ENCODE data around the gene PCYOX1L.

PCYOX1L gene

DNA sequence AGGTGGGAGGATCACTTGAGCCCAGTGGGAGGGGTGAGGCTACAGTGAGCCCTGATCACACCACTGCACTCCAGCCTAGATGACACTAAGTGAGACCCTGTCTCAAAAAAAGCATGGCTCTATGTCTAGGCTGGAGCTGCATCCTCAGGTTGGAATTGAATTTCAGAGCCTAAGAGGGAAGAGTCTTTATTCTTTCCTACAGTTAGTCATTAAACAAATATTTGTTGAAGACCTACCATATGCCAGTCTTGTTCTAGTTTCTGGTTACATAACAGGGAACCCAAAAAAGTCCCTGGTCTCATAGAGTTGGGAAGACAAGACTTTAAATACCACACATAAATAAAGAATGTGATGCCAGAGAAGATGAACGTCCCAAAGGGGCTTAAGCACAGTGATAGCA, 19.5 kb upstream of the PCYOX1L start:
- DNase-seq = no peak

DNA sequence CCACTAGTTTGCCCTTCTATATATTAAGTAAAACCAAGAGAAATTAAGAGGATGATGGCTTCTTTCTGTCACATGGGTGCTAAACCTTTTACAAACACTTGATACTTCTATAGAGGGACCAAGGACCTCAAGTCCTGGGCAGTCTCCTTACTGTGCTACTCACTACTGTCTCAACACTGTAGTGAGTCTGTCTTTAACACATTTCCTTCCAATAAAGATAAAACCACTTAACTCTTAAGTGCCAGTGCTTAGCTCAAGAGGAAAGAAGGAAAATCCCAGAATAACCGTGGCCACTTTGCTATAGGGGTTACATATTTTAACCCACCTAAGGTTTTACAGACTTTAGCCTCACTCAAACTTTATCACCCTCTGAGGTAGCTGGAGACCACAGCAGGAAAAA, 16.9 kb upstream of the PCYOX1L start:
- peak; percentile 6 for DNase-seq

DNA sequence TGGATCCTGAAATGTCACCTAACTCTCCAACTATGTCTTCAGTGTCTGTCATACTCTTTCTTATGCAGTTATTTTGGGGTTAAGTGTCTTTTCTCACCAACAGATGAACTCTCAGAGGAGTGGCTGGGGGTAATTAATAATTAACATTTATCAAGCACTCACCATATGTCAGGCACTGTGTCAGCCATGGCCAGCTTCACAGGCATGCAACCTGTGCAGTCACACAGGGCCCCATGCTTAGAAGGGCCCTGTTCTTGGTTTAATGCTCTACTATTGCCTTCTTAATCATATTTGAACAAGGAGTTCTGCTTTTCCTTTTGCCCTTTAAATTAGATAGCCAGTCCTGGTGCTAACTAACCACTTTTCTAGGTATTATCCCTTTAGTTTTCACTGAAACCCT, 16.0 kb upstream of the PCYOX1L start:
- no peak for DNase-seq

DNA sequence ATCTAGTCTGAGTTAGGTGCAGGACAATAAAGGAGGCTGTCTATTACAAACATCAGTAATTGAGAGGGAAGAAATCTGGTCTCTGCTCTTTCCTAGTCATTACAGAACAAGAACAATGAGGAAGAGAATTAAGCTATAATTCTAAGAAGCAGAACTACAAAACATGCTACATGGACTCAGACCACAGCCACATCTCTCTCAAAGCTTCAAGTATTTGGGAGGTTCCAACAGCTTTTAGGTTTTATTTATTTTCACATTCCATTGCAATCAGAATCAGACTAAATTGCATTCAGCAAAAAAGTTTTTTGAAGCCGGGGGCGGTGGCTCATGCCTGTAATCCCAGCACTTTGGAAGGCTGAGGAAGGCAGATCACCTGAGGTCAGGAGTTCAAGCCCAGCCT, 13.7 kb upstream of the PCYOX1L start:
- no peak for DNase-seq

DNA sequence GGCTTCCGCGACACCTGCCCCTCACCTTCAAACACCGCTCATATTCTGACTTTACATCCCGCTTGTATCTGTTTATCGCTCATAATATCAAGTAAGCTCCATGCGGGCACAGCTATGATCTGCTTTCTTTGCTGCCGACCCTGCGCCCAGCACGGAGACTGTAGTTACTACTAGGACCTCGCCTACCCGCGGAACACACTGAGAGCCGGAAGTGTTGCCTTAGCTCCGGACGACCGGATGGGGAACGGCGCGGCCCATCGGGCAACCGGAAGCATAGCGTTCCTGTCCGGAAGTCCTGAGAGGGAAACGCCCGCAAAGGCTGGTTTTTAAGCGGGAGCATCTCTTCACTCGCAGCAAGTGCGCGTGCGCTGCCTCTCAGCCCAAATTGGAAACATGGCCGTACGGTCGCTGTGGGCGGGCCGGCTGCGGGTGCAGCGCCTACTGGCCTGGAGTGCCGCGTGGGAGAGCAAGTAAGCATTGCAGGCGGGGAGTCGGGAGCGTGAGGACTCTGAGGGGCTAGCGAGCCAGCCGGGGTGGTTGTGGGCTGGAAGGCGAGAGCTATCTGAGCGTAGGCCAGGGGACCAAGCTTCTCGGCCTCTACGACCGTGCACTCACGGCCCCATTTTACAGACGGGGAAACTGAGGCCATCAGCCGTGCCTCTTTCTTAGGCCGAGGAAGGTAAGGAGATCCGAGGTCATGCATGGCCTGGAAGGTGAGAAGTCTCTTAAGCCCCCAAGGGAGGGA, 12.5 kb upstream of the PCYOX1L start, which contains the start of gene GRPEL2:
Gene GRPEL2 (plus strand): TSS at position 353 of the 745 bp plus-strand sequence. CDS start 41 bp downstream, at position 394.
- peak; percentile 71 for DNase-seq

DNA sequence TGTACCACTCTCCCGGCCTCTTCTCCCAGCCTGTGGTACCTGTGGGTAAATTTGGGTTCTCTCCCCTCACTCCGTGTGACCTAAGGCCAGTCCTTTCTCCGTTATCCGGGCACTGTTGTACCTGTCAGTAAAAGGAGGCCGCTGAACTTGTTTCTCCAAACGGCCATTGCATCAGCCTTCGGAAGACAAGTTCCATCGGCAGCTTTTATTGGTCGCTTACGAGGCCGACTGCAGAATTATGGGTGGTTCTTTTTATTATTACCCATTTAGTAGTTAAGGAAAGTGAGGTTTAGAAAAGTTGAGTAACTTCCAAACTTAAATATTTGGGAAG, 12.0 kb upstream of the PCYOX1L start:
- DNase-seq = no peak

DNA sequence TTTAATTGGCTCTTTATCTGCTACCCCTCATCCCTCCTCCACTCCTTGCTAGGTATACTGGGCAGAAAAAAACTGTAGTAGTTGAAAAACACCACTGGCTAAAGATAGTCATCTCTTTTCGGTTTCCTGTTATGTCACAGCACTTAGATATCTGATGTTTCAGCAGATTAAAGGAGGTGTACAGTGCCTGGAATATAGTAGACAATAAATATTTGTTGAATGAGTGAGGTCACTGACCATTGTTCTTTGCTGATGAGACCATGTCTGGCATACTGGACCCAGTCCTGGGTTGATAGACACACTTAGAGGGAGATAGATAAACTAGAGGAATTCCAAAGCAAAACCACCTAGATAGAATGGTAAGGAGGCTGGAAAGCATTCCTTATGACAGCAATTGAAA, 9.3 kb upstream of the PCYOX1L start:
- no peak for DNase-seq

DNA sequence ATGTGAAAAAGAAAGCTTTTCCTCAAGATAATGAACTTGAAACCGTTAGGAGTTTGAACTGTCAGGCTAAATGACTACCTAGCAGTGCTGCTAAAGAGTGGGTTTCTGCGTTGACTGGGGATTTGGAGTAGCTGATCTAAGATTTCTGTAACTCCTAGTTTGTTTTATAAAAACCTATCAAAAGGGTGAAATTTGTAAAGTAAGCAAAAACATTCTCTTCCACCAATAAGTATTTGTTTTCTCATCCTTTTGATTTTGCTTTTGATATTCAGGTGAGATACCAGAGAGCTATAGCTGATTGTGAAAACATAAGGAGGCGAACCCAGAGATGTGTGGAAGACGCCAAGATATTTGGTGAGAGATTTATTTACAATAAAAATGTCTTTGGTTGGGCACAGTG, 8.5 kb upstream of the PCYOX1L start:
- no peak for DNase-seq

DNA sequence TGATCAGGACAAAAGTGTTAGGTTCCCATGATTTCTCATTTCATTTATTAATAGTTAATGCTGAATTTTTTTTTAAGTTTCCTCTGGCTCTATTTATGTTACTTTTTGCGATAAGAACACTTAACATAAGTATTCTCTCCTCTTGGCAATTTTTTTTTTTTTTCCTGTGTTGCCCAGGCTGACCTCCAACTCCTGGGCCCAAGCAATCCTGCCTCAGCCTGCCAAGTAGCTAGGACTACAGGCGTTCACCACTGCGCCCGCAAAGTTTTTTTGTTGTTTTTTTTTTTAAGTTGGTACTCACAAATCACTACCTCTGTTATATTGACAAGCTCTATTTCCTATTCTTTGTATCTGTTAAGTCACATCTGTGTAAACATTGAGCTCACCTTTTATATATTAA, 5.7 kb upstream of the PCYOX1L start:
- DNase-seq = no peak

DNA sequence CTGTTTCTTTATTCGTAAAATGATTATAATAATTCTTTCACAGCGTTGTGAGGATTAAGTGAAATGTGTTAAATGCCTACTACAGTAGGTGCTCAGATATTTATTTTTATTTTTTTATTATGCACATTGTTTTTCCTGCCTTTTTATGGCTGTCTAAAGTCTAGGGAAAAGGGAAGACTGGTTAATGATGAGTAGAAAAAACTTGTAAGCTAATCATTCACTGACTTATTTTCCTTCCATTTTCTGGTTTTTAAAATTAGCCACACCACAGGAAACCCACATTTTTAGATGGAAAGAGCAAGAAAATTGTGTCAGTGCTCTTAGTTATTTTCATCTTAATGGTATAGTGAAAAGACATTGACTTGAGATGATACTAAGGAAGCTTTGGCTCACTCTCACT, 3.9 kb upstream of the PCYOX1L start:
- DNase-seq = no peak

DNA sequence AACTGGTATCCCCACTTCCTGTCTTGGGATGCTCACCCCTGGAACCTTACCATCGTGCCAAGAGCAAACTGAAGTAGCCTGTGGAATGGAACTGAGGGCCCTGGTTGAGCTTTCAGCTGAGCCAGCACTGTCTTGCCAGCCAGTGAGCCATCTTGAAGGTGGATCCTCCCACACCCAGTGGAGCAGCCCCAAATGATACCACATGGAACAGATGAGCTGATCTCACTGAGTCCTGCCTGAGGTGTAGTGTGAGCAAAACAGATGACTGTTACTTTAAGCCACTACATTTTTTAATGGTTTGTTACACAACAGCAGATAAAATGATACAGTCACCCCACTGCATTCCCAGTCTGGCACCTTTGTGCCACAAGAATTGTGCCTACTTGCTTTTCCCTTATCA, 2.2 kb upstream of the PCYOX1L start:
- DNase-seq = no peak

DNA sequence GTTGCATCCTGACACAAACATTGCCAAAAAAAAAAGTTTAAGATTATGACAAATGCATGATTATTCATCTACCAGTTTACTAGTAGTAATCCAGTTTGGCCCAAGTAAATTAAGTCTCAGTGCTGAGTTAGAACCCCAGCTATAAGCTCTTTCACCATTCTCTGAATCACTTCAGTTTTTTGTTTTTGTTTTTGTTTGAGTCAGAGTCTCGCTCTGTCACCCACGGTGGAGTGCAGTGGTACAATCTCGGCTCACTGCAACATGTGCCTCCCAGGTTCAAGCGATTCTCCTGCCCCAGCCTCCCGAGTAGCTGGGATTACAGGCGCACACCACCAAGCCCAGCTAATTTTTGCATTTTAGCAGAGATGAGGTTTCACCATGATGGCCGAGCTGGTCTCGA, 1.5 kb upstream of the PCYOX1L start:
- DNase-seq = no peak

DNA sequence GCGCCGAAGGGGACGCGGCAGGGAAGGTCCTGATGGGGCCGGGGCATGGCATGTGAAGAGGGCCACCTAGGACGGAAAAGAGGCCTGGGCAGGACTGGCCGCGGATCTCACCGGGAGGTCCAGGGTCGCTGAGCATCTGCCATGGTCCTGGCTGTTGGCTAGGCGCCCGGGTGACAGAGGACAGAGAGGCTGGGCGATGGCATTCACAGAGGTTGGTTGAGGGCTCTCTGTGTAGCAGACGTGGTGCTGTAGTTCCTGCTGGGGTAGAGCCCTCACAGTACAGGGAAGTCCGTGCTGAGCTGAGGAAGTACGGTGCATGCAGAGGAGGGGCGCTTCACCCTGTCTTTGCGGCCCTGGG, 427 bp downstream of the PCYOX1L start:
- peak; percentile 22 for DNase-seq

DNA sequence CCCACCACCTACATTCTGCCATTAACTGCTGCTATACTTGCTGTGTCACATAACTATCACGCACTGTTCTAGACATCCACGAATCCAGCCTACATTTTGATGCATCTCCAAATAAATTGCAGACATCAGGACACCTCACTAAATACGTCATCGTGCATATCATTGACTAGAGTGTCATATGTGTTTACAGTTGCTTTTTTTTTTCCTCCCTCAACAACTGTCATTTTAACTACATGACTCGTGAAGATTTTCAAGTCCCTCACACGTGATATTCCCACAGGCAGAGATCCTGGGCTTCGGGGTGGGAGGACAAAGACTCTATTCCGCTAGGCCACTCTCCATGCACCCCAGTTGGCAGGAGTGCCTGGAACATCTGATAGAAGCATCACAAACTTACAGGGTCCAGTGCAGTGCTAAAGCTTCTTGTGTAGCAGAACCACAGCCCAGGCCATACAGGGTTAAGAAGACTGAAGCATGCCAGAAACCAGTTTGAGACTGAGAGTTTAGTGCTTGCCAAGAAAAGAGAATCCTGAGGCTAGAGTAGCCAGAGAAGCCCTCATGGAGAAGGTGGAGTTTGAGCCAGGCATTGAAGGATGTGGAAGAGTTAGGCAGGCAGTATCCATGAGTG, 1.1 kb downstream of the PCYOX1L start:
- no peak for DNase-seq

DNA sequence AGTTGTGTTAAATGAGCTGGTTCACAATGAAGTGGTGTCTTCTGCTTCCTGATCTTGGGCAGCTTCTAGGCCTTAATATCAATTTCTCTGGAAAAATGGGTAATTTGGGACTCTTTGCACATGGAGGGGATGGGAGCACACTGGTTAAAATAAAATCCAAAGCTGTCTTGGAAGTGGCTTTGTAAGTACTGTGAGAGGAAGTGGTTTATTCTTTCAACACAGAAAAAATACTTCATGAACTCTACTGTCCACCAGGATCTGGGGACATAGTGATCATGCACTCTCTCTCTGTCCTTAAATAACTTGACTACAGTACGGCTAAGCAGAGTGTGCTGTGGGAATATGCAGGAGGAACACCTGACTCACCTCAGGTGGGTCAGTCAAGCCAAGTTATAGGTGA, 2.4 kb downstream of the PCYOX1L start:
- no peak for DNase-seq

DNA sequence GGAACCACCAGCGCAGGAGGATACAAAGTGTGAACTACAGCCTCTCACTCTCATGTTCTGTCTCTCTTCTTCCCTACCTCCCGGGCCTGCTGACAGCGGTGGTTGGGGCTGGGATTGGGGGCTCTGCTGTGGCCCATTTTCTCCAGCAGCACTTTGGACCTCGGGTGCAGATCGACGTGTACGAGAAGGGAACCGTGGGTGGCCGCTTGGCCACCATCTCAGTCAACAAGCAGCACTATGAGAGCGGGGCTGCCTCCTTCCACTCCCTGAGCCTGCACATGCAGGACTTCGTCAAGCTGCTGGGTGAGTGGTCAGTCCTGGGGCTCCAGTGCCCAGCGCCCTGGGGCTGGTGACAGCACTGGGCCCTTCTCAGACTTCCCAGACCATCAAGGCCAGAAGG, 4.7 kb downstream of the PCYOX1L start:
- DNase-seq = no peak

DNA sequence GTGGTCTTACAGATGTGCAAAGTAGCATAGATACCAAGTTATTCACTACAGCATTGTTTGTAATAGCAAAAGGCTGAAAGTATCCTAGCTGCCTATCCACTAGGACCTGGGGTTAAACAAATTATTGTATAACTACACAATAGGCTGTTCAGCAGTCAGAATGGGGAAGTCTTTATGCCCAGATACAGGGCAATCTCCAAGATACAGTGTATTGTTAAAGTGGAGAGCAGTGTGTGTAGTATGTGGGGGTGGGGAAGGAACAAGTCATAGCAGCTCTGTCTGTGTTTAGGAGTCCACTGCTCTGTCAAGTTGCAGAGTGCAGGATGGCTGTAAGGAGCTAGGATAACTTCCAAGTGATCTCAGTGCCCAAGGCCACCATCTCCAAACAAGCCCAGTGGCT, 5.5 kb downstream of the PCYOX1L start:
- DNase-seq = no peak

DNA sequence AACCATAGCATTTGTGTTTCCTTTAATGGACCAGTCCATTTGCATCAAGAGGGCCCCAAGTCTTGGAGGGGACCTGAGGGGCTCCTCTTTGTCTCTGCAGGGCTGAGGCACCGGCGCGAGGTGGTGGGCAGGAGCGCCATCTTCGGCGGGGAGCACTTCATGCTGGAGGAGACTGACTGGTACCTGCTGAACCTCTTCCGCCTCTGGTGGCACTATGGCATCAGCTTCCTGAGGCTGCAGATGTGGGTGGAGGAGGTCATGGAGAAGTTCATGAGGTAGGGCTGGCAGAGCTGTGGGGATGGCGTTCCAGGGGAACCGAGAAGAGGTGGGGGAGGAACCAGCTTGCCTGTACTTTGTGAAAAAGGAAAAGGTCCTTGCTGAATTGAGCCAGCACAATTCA, 6.1 kb downstream of the PCYOX1L start:
- DNase-seq = no peak

DNA sequence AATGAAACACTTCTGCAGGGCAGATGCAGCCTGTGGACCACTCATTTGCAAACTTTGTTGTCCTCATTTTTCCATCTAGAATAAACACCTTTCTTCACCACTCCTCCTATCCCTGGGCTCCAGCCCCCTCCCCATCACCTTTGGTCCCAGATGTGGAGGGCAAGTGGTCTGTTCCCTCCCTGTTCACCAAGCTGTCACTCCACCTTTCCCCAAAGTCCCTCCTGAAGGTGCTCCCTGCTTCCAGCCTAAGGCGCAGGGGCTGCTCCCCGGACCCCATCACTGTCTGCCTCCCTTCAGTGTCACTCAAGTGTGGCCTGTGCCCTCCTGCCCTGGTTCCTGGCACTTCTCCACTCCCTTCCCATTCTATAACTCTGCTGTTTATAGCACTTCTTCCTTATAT, 6.9 kb downstream of the PCYOX1L start:
- no peak for DNase-seq

DNA sequence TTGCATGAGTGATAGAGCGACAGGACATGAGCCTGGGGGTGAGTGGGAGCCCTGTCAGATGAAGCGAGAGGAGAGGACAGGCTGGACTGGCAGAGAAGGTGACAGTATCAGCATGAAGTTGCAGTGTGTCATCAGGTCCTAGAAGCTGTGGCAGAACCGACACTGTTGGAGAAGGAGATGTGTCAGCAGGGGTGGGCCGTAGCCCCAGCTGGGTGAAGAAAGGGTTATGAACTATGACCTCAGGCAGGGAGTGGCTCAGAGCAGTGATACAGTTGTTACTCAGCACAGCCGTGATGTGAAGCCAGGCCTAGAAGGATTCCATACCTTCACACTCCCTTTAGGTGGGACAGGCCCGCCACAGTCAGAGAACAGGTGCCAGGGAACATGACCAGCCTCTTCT, 7.6 kb downstream of the PCYOX1L start:
- DNase-seq = no peak

DNA sequence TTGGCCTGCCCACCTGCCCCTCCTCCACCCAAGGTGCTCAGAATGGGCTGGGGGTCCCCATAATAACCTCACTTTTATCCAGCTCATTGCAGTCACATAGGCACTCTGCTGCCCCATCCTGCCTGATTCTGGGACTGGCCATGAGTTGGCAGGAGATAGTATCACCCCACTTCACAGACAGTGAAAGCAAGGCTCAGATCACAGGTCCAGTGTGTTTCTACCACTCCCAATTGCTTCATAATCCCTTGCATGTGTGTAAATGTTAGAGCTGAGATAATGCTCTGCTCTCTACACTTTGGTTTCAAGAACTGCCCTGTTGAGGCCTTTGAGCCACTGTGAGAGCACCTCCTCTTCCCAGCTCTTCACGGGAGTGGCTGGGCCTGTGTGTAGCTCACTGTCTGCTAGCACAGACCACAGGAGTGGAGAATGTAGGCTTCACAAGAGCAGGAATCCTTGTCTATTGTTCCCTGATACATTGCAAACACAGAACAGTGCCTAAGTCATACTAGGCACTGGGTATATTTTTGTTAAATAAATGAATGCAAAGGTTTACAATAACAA, 8.4 kb downstream of the PCYOX1L start:
- no peak for DNase-seq

DNA sequence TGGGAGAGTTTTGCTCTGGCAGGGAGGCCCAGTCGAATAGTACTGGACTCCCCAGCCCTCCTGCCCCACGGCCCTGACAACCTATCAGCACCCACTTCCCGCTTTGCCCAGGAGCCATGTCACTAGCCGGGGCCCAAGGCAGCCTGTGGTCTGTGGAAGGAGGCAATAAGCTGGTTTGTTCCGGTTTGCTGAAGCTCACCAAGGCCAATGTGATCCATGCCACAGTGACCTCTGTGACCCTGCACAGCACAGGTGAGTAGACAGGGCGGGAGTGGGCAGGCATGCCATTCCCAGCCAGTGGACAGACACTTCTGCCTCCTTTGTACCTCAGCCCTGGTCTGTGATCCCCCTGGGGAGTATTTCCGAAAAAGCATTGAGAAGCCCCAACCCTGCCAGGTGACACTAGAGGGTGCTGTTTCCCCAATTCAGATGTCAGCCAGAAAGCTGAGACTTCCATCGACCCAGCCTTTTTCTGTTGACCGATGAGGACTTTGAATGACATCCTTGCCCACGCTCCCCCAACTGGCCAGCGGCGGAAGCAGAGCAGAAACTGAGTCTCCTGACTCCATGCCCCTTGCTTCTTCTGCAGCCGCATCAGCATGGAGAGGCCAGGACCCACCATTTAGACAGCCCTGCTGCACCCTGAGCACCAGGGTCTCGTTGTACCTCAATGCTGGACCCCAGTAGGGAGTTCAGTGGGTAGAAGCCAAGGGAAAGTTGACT, 9.6 kb downstream of the PCYOX1L start:
- DNase-seq = peak; percentile 1

DNA sequence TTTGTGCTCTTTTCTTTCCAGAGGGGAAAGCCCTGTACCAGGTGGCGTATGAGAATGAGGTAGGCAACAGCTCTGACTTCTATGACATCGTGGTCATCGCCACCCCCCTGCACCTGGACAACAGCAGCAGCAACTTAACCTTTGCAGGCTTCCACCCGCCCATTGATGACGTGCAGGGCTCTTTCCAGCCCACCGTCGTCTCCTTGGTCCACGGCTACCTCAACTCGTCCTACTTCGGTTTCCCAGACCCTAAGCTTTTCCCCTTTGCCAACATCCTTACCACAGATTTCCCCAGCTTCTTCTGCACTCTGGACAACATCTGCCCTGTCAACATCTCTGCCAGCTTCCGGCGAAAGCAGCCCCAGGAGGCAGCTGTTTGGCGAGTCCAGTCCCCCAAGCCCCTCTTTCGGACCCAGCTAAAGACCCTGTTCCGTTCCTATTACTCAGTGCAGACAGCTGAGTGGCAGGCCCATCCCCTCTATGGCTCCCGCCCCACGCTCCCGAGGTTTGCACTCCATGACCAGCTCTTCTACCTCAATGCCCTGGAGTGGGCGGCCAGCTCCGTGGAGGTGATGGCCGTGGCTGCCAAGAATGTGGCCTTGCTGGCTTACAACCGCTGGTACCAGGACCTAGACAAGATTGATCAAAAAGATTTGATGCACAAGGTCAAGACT, 10.3 kb downstream of the PCYOX1L start:
- DNase-seq = no peak

DNA sequence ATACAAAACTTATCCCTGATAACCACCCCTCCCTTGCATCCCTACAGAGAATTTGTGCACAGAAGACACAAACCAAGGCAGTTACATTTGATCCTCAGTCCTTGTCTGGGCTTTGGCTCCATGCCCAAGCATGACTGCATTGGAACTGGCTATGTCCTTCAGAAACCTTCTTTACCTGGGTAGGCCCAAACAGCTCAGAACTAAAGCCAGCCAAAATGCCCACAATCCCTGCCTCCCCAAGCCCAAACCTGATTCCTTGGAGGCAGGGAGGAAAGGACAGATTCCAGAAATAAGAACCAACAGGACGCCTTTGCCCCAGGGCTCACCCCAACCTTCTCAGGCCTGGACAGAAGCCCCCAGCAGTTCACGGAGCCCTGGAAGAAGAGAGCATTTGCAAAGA, 13.0 kb downstream of the PCYOX1L start:
- no peak for DNase-seq
